ENCODE data around the gene RTN3.
"Not testable (repeated sequence)": the region's sequence is repeated elsewhere in the genome, so short reads cannot be mapped to it uniquely, and the experiment has no call there.

RTN3 gene

DNA sequence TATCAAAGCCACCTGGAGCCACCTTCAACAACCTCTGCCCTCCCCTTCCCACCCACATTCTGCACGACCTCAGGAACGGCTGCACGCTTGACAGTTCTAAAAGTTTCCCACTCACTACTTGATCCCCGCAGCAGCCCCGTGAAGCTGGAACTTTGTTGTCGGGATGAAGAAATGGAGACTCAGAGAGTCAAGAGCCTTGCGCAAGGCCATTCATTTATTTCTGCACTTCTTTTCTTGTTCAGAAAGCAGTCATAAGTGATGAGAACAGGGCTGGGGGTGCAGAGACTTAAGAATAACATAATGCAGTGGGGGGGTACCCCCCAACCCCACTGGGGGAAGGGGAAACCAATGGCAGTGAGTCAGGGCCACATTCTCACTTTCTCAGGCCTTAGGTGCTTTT is 89.5 kb downstream of the RTN3 start:
- no peaks in the 10 kb centered on the region for H3K36me3 ChIP-seq (ENCODE audit: control insufficient read depth, insufficient read depth, low read length)
- H3K27me3 ChIP-seq (replicated peaks; ENCODE audit: control insufficient read depth, insufficient read depth, low read length) = no peaks in the 10 kb centered on the region
- no peak for TF ChIP-seq CTCF (IDR thresholded peaks at IDR 0.05; ENCODE audit: insufficient read depth, low read length, poor library complexity, severe bottlenecking)
- H3K4me3 ChIP-seq (replicated peaks; ENCODE audit: low read depth, low read length) = no peak overlapping the region
- no peak for DNase-seq (ENCODE audit: extremely low read depth, insufficient read length)

DNA sequence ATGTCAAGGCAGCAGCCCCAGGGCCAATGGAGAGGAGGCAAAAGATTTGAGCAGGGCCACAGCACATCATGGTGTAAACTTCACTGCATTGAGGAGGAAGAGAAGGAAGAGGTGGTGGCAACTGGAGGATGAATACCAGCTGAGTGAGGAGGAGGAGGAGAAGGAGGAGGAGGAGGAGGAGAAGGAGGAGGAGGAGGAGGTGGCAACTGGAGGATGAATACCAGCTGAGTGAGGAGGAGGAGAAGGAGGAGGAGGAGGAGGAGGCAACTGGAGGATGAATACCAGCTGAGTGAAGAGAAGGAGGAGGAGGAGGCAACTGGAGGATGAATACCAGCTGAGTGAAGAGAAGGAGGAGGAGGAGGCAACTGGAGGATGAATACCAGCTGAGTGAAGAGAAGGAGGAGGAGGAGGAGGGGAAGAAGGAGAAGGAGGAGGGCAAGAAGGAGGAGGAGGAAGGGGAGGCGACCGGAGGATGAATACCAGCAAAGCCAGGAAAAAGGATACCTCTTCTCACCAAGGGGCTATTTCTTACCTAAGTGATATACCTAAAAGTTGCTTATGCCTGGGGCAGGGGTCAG is 90.5 kb downstream of the RTN3 start:
- not testable (repeated sequence) for H3K36me3 ChIP-seq (ENCODE audit: control insufficient read depth, insufficient read depth, low read length); H3K27me3 ChIP-seq (replicated peaks; ENCODE audit: control insufficient read depth, insufficient read depth, low read length); H3K4me3 ChIP-seq (replicated peaks; ENCODE audit: low read depth, low read length); DNase-seq (ENCODE audit: extremely low read depth, insufficient read length)

GRCh38 chr11:63775191-63775590 is 93.9 kb downstream of the RTN3 start:
- no peak for TF ChIP-seq CTCF (IDR thresholded peaks at IDR 0.05; ENCODE audit: insufficient read depth, low read length, poor library complexity, severe bottlenecking)
- no peaks in the 10 kb centered on the region for H3K36me3 ChIP-seq (ENCODE audit: control insufficient read depth, insufficient read depth, low read length)
- H3K4me3 ChIP-seq (replicated peaks; ENCODE audit: low read depth, low read length) = no peak overlapping the region
- DNase-seq (ENCODE audit: extremely low read depth, insufficient read length) = no peak
- no peaks in the 10 kb centered on the region for H3K27me3 ChIP-seq (replicated peaks; ENCODE audit: control insufficient read depth, insufficient read depth, low read length)

DNA sequence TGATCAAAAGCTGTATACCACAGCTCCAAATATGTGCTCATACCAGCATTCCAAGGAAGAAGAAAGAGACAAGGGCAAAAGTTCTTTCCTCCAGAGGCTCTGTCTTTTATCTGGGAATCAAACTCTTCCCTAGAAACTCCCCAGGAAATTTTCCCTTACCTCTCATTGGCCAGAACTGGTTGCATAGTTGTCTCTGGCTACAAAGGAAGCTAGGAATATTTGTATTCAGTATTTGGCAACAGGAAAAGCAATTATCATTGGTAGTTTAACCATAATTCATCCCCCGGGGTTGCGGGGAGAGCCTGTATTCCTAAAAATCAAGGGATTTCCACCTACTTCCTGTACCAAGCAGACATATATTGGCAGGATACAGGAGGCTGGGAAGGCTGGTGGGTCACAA is 97.7 kb downstream of the RTN3 start:
- H3K27me3 ChIP-seq (replicated peaks; ENCODE audit: control insufficient read depth, insufficient read depth, low read length) = no peaks in the 10 kb centered on the region
- TF ChIP-seq CTCF (IDR thresholded peaks at IDR 0.05; ENCODE audit: insufficient read depth, low read length, poor library complexity, severe bottlenecking) = no peak

GRCh38 chr11:63782749-63783148 is 101.4 kb downstream of the RTN3 start:
- H3K36me3 ChIP-seq (ENCODE audit: control insufficient read depth, insufficient read depth, low read length) = no peaks in the 10 kb centered on the region
- TF ChIP-seq CTCF (IDR thresholded peaks at IDR 0.05; ENCODE audit: insufficient read depth, low read length, poor library complexity, severe bottlenecking) = no peak
- no peak overlapping the region for H3K4me3 ChIP-seq (replicated peaks; ENCODE audit: low read depth, low read length)
- DNase-seq (ENCODE audit: extremely low read depth, insufficient read length) = no peak
- H3K27me3 ChIP-seq (replicated peaks; ENCODE audit: control insufficient read depth, insufficient read depth, low read length) = no peaks in the 10 kb centered on the region

More for the DNA sequence above, 97.7 kb downstream of the RTN3 start:
- H3K36me3 ChIP-seq (ENCODE audit: control insufficient read depth, insufficient read depth, low read length) = no peaks in the 10 kb centered on the region
- no peak overlapping the region for H3K4me3 ChIP-seq (replicated peaks; ENCODE audit: low read depth, low read length)
- DNase-seq (ENCODE audit: extremely low read depth, insufficient read length) = no peak

DNA sequence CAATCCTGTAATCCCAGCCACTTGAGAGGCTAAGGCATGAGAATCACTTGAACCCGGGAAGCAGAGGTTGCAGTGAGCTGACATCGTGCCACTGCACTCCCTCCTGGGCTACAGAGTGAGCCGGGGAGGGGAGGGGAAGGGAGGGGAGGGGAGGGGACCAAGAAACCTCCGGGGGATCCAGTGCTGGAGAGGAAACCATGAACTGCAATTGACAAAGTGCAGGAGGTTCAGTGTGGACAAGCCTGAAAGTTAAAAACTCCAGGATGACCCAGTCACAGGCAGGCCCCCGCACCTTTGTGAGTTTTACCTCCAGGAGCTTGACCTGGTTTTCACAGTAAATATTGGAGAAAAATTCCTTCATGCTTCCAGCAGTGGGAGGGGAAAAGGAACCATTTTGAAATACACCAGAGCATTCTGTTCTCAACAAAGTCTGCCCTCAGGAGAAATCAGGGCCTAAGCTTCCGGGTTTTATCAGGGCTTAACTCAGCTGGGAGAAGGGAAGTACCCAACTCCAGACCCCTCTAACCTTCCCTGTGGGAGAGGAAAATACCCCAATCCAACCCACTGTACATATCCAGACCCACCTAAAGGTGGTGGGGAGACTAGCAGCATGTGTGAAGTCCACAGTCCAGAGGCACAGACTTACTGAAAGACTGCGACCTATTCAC is 102.8 kb downstream of the RTN3 start:
- no peaks in the 10 kb centered on the region for H3K36me3 ChIP-seq (ENCODE audit: control insufficient read depth, insufficient read depth, low read length)
- TF ChIP-seq CTCF (IDR thresholded peaks at IDR 0.05; ENCODE audit: insufficient read depth, low read length, poor library complexity, severe bottlenecking) = no peak
- no peak overlapping the region for H3K4me3 ChIP-seq (replicated peaks; ENCODE audit: low read depth, low read length)
- H3K27me3 ChIP-seq (replicated peaks; ENCODE audit: control insufficient read depth, insufficient read depth, low read length) = no peaks in the 10 kb centered on the region
- DNase-seq (ENCODE audit: extremely low read depth, insufficient read length) = no peak

All from GM06990 (cell line).